Mucosa of gallbladder (tissue), 1 donor: Measurements from ENCODE around the gene USP25. TPM values are rescaled to one million over a fixed set of nuclear protein-coding genes. Genes with fewer than 3 reads are reported as not detected.

ENCODE experiments used
- DNase-seq: peaks from one replicate; pipeline ENCODE4 v3.0.0-alpha.2; 2020; ENCODE audit warnings: low spot score
- total RNA-seq: library from RNA; stranded (reverse); gene quantifications from one replicate; pipeline ENCODE4 v1.2.1, GENCODE V29; 2021
- donor health status: DM: no; HTN: no; CAD: no.

Gene USP25
- total RNA-seq, 1 donor from 2014 or later = 36.6 TPM

GRCh38 chr21:15809818-15810217 is 80.0 kb downstream of the USP25 start:
- no peak for DNase-seq

DNA sequence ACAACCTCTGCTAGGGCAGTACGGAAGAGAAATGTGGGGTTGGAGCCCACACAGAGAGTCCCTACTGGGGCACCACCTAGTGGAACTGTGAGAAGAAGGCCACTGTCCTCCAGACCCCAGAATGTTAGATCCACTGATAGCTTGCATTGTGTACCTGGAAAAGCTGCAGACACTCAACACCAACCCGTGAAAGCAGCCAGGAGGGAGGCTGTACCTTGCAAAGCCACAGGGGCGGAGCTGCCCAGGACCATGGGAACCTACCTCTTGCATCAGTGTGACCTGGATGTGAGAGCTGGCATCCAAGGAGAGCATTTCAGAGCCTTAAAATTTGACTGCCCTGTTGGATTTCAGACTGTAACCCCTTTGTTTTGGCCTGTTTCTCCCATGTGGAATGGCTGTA is 85.5 kb downstream of the USP25 start:
- DNase-seq = no peak

DNA sequence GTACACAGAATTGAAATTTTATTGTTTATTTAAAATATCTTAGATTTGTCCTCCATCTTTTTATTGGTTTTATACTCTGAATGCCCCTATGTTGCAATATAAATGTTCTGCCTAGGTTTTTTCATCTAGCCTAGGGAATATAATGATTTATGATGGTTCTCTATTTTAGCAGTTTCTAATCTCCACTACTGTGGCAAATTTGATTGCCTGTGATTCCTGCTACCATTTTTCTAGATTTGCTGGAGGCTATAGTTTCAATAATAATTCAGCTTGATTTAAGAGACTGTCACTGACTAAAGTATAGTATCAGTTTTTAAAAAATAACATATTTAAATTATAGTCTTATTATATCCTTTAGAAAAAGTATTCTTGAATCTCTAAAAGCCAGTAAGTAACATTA is 90.5 kb downstream of the USP25 start:
- DNase-seq = no peak

DNA sequence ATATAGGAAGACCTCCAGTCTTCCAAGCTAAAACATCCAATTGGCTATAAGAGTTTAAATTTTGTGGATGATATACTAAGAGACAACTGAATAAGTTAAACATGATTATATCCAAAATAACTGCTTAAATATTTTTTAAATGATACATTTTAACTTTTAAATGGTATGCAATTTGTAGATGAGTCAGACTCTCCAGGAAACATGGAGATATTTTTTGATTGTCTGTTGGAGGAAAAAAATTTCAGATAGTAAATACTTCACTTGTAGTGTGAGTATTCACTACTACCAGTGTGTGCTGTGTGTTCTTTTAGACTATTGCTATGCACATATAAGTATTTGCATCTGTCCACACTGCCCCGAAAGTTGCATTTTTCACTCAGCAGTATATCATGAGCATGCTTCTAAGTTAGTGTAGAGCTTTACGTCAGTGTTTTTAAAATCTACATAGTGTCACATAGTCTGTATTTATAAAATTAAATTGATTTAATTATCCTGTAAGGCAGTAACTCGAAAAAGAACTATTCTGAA is 91.1 kb downstream of the USP25 start:
- DNase-seq = no peak

- no peak for DNase-seq
Observed at GRCh38 chr21:15823486-15824150, 93.8 kb downstream of the USP25 start.

DNA sequence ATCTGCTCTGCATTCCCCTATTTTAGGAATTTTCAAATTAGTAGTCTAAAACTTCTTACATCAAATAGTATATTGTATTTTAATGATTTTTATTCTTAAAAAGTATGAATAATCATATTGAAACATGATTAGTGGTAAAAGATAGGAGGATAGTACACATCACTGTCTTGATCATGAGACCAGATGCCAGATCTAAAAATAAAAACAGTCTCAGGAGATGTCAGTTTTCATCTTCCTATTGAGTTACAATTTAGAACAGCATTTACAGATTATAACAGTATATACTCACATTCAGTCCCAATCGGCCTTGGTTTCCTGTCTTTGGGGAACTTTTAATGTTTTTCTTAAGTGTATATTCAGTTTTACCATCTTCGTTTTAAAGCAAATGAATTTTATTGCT is 95.9 kb downstream of the USP25 start:
- no peak for DNase-seq

- peak; percentile 39 for DNase-seq
Observed at GRCh38 chr21:15826147-15826780, 96.5 kb downstream of the USP25 start.

GRCh38 chr21:15826908-15827601 is 97.3 kb downstream of the USP25 start:
- no peak for DNase-seq

DNA sequence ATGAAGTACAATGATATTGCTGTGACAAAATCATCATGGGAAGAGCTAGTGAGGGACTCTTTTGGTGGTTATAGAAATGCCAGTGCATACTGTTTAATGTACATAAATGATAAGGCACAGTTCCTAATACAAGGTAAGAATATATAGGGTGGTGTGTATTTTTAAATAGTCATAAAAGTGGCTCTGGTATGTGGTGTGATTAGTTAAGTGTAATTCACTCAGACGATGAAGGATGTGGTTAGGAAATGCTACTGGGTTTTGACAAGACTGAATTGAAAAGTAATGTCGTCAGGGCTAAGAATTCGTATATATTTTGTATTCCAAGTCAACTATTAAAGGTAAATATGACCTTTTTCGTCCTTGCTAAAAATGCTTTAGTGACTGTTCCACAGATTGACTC is 101.7 kb downstream of the USP25 start:
- DNase-seq = no peak

GRCh38 chr21:15837645-15838044 is 107.9 kb downstream of the USP25 start:
- no peak for DNase-seq

GRCh38 chr21:15839026-15839425 is 109.2 kb downstream of the USP25 start:
- no peak for DNase-seq

GRCh38 chr21:15839601-15840000 is 109.8 kb downstream of the USP25 start:
- no peak for DNase-seq

DNA sequence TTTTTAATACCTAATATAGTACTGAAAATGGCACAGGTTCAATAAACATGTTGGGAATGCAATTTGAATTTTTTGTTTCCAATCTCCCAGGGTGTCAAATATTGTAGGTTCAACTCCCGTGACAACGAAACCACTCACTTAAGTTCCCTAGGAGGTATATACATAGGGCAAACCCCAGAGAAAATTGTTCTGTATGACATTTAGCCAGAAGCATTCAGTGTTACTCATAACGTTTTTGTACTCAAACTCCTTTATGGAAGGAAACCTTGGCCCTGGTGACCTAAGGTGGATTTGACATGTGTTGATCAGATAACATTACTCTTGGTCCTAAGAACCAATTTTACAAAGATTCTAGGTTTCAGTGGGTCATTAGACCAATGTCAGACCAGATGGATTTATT is 110.6 kb downstream of the USP25 start:
- no peak for DNase-seq

GRCh38 chr21:15841856-15842564 is 112.2 kb downstream of the USP25 start:
- no peak for DNase-seq

DNA sequence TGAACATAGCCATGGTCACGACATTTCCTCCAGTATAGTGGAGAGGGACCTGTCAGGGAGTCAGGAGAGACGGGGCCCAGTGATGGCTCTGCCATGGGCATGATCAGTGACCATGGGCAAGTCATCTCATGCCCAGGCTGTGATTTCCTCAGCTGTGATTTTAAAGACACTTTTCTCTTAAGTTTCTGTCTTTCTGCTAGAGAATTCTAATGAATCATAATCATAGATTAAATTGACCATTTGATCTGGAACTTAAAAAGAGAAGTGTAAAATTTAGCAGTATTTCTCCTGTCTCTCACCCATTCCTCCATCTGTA is 112.7 kb downstream of the USP25 start:
- no peak for DNase-seq

- no peak for DNase-seq
Observed at GRCh38 chr21:15843766-15844165, 114.0 kb downstream of the USP25 start.

DNA sequence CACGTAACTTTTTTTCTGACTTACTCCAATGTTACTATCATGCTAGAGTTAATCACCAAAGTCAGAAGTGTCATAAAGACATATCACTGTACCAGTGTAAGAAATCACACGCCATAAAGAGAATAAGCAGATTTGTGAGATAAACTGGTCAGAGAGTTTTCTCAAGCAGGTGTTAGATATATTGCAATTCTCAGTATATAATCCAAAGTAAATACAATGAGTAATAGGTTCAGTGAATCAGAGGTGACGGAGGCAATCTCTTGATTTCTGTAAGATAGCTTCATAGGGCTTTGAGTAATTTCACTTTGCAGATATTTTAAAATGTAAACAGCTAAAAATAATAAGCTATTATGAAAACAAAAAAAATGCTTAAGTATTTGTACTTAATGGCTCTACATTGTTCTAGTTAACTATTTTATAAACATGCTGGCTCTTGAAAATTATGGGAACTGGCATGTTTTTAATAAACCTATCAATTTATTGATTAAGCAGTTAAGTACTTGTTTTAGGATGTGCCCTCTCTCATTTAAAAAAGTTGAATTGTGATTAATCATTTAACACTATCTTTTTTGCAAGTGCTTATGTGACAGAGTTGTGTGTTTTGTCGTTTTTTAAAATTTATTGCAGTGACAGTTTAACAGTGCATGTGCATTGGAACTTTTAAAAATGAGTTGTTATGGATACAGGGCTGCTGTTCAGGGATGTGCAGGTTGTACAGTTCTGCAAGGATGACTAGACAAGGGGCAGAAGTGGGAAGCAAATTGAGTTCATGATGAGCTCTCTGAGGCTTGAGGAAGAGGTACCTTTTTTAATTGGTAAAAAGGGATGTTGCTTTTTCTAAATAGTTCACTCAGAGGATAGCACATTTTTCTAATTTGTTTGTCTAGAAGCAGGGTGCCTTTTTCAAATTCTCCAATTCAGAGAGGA is 119.1 kb downstream of the USP25 start:
- DNase-seq = no peak

GRCh38 chr21:15849927-15850326 is 120.1 kb downstream of the USP25 start:
- no peak for DNase-seq

- no peak for DNase-seq
Observed at GRCh38 chr21:15850645-15851044, 120.9 kb downstream of the USP25 start.

- no peak for DNase-seq
Observed at GRCh38 chr21:15852146-15852545, 122.4 kb downstream of the USP25 start.

GRCh38 chr21:15853126-15853525 is 123.3 kb downstream of the USP25 start:
- no peak for DNase-seq
